ENCODE data around the gene LPXN. TPM values are rescaled to one million over a fixed set of nuclear protein-coding genes. Genes with fewer than 3 reads are reported as not detected.

Gene LPXN
- total RNA-seq, 1 experiment from 2014 or later, result 2.1 TPM

DNA sequence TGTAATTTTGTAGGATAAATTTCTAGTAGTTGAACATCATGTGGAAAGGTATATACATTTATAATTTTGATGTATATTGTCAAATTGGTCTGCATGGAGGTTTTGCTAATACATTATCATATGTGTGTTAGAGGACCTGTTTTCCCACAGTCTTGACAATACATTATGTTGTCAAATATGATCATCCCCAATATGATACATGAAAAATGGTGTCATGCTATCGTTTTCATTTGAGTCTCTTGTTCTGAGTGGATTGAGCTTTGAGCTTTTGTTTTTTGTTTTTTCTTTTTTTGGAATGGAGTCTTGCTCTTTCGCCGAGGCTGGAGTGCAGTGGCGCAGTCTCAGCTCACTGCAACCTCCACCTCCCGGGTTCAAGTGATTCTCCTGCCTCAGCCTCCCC is 32.7 kb upstream of the LPXN start:
- Mint-ChIP-seq H3K9me3 (no peaks in the 10 kb centered on the region), H3K4me1 (peaks cover 11% of the 10 kb centered on the region), H3K36me3 (peaks cover 34% of the 10 kb centered on the region), H3K27ac (no peak overlapping the region), H3K27me3 (ENCODE audit: low read depth) (no peaks in the 10 kb centered on the region), H3K4me3 (no peak overlapping the region)
- no peak for ATAC-seq
- ChIA-PET POLR2A (no interaction called here), CTCF (interaction anchor here (1.3 kb wide), 1 partner anchor 21 kb away, joined by 4 read pairs; no protein-coding TSS in a partner anchor)
- TF ChIP-seq ZNF317 (CRISPR knock-in tag; IDR thresholded peaks at IDR 0.05; ENCODE audit: borderline replicate concordance, low read depth), result no peak
- no peak for TF ChIP-seq ZNF263 (CRISPR knock-in tag; IDR thresholded peaks at IDR 0.05; ENCODE audit: low read depth)
- no peak for TF ChIP-seq HMGA2 (CRISPR knock-in tag; IDR thresholded peaks at IDR 0.05)
- no peak for TF ChIP-seq NFATC4 (CRISPR knock-in tag; IDR thresholded peaks at IDR 0.05)
- TF ChIP-seq IRF2 (CRISPR knock-in tag; IDR thresholded peaks at IDR 0.05; ENCODE audit: borderline replicate concordance, low read depth), result no peak
- TF ChIP-seq ZNF219 (CRISPR knock-in tag; IDR thresholded peaks at IDR 0.05; ENCODE audit: borderline replicate concordance), result no peak
- TF ChIP-seq NFYB (CRISPR knock-in tag; conservative IDR thresholded peaks at IDR 0.05; ENCODE audit: low read depth), result no peak
- no peak for TF ChIP-seq ZNF396 (CRISPR knock-in tag; IDR thresholded peaks at IDR 0.05; ENCODE audit: borderline replicate concordance)
- no peak for TF ChIP-seq CBFB (CRISPR knock-in tag; IDR thresholded peaks at IDR 0.05; ENCODE audit: low read depth)
- TF ChIP-seq, protein P1, sequence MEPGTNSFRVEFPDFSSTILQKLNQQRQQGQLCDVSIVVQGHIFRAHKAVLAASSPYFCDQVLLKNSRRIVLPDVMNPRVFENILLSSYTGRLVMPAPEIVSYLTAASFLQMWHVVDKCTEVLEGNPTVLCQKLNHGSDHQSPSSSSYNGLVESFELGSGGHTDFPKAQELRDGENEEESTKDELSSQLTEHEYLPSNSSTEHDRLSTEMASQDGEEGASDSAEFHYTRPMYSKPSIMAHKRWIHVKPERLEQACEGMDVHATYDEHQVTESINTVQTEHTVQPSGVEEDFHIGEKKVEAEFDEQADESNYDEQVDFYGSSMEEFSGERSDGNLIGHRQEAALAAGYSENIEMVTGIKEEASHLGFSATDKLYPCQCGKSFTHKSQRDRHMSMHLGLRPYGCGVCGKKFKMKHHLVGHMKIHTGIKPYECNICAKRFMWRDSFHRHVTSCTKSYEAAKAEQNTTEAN (CRISPR knock-in tag; IDR thresholded peaks at IDR 0.05), result no peak
- no peak for TF ChIP-seq TEAD4 (CRISPR knock-in tag; IDR thresholded peaks at IDR 0.05)
- TF ChIP-seq, protein P2, sequence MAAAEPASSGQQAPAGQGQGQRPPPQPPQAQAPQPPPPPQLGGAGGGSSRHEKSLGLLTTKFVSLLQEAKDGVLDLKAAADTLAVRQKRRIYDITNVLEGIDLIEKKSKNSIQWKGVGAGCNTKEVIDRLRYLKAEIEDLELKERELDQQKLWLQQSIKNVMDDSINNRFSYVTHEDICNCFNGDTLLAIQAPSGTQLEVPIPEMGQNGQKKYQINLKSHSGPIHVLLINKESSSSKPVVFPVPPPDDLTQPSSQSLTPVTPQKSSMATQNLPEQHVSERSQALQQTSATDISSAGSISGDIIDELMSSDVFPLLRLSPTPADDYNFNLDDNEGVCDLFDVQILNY (CRISPR knock-in tag; IDR thresholded peaks at IDR 0.05), result no peak
- TF ChIP-seq GABPB1 (CRISPR knock-in tag; IDR thresholded peaks at IDR 0.05), result no peak
- no peak for TF ChIP-seq NR3C1 (CRISPR knock-in tag; conservative IDR thresholded peaks at IDR 0.05; ENCODE audit: low read depth)
- TF ChIP-seq GRHL2 (CRISPR knock-in tag; IDR thresholded peaks at IDR 0.05; ENCODE audit: insufficient replicate concordance, severe bottlenecking), result no peak
- no peak for TF ChIP-seq ZNF671 (CRISPR knock-in tag; IDR thresholded peaks at IDR 0.05)
- TF ChIP-seq CREM (CRISPR knock-in tag; IDR thresholded peaks at IDR 0.05), result no peak
- no peak for DNase-seq (ENCODE audit: low spot score)

DNA sequence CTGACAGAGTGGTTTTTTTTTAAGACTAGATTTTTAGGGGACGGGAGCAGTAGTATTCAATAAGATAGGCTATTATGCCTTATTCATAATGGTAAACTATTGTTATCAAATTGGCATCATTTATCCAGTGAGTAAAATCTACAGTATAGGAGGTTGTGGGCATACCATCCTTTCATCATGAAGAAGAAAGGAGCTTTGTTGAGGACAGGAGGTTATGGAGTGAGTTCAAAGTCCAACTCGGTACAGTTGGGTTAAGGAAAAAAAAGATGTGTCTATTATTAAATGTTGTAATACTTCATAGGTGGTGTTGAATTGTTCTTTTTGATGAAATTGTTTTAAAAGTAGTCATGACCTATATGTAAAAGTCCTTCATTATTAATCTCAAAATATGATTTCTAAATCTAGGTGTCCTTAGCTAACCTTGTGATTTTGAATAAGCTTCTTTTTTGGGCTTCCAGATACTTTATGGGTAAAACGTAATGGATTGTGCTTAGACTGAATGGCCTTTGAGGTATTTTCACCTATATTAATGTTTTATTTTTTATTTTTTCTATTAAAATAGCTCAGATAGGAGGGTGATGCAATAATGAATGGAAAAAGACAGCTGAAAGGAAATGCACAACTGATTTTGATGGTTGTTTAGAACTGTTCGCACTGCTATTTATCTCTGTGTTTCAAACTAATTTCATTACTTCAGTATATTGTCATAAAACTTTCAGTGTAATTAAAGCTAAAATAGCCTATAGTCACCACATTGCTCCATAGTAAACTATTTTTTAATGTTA is 31.5 kb upstream of the LPXN start:
- H3K27me3 Mint-ChIP-seq (ENCODE audit: low read depth), result no peaks in the 10 kb centered on the region
- peaks cover 27% of the 10 kb centered on the region for H3K36me3 Mint-ChIP-seq
- CTCF ChIA-PET, result interaction anchor here (0.9 to 3.6 kb wide), 4 partner anchors 22 to 551 kb away, joined by 3 to 18 read pairs (median 4); no protein-coding TSS in a partner anchor
- H3K9me3 Mint-ChIP-seq, result no peaks in the 10 kb centered on the region
- 0 out of 2 replicates have a peak overlapping the region, but pooled peaks have one; percentile 22 for H3K27ac Mint-ChIP-seq
- H3K4me1 Mint-ChIP-seq, result peaks cover 17% of the 10 kb centered on the region
- DNase-seq (ENCODE audit: low spot score) (no peak), ATAC-seq (no peak)
- POLR2A ChIA-PET, result interaction anchor here (1.0 kb wide), 1 partner anchor 179 kb away, joined by 4 read pairs; no protein-coding TSS in a partner anchor
- no peak overlapping the region for H3K4me3 Mint-ChIP-seq
- TF ChIP-seq, protein P3, sequence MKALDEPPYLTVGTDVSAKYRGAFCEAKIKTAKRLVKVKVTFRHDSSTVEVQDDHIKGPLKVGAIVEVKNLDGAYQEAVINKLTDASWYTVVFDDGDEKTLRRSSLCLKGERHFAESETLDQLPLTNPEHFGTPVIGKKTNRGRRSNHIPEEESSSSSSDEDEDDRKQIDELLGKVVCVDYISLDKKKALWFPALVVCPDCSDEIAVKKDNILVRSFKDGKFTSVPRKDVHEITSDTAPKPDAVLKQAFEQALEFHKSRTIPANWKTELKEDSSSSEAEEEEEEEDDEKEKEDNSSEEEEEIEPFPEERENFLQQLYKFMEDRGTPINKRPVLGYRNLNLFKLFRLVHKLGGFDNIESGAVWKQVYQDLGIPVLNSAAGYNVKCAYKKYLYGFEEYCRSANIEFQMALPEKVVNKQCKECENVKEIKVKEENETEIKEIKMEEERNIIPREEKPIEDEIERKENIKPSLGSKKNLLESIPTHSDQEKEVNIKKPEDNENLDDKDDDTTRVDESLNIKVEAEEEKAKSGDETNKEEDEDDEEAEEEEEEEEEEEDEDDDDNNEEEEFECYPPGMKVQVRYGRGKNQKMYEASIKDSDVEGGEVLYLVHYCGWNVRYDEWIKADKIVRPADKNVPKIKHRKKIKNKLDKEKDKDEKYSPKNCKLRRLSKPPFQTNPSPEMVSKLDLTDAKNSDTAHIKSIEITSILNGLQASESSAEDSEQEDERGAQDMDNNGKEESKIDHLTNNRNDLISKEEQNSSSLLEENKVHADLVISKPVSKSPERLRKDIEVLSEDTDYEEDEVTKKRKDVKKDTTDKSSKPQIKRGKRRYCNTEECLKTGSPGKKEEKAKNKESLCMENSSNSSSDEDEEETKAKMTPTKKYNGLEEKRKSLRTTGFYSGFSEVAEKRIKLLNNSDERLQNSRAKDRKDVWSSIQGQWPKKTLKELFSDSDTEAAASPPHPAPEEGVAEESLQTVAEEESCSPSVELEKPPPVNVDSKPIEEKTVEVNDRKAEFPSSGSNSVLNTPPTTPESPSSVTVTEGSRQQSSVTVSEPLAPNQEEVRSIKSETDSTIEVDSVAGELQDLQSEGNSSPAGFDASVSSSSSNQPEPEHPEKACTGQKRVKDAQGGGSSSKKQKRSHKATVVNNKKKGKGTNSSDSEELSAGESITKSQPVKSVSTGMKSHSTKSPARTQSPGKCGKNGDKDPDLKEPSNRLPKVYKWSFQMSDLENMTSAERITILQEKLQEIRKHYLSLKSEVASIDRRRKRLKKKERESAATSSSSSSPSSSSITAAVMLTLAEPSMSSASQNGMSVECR (CRISPR knock-in tag; IDR thresholded peaks at IDR 0.05; ENCODE audit: borderline replicate concordance), result no peak
- TF ChIP-seq, protein P4, sequence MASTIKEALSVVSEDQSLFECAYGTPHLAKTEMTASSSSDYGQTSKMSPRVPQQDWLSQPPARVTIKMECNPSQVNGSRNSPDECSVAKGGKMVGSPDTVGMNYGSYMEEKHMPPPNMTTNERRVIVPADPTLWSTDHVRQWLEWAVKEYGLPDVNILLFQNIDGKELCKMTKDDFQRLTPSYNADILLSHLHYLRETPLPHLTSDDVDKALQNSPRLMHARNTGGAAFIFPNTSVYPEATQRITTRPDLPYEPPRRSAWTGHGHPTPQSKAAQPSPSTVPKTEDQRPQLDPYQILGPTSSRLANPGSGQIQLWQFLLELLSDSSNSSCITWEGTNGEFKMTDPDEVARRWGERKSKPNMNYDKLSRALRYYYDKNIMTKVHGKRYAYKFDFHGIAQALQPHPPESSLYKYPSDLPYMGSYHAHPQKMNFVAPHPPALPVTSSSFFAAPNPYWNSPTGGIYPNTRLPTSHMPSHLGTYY (CRISPR knock-in tag; IDR thresholded peaks at IDR 0.05), result no peak
- TF ChIP-seq, protein P5, sequence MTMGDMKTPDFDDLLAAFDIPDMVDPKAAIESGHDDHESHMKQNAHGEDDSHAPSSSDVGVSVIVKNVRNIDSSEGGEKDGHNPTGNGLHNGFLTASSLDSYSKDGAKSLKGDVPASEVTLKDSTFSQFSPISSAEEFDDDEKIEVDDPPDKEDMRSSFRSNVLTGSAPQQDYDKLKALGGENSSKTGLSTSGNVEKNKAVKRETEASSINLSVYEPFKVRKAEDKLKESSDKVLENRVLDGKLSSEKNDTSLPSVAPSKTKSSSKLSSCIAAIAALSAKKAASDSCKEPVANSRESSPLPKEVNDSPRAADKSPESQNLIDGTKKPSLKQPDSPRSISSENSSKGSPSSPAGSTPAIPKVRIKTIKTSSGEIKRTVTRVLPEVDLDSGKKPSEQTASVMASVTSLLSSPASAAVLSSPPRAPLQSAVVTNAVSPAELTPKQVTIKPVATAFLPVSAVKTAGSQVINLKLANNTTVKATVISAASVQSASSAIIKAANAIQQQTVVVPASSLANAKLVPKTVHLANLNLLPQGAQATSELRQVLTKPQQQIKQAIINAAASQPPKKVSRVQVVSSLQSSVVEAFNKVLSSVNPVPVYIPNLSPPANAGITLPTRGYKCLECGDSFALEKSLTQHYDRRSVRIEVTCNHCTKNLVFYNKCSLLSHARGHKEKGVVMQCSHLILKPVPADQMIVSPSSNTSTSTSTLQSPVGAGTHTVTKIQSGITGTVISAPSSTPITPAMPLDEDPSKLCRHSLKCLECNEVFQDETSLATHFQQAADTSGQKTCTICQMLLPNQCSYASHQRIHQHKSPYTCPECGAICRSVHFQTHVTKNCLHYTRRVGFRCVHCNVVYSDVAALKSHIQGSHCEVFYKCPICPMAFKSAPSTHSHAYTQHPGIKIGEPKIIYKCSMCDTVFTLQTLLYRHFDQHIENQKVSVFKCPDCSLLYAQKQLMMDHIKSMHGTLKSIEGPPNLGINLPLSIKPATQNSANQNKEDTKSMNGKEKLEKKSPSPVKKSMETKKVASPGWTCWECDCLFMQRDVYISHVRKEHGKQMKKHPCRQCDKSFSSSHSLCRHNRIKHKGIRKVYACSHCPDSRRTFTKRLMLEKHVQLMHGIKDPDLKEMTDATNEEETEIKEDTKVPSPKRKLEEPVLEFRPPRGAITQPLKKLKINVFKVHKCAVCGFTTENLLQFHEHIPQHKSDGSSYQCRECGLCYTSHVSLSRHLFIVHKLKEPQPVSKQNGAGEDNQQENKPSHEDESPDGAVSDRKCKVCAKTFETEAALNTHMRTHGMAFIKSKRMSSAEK (CRISPR knock-in tag; IDR thresholded peaks at IDR 0.05; ENCODE audit: borderline replicate concordance), result no peak
- TF ChIP-seq CREM (CRISPR knock-in tag; IDR thresholded peaks at IDR 0.05) (no peak), ZNF121 (CRISPR knock-in tag; IDR thresholded peaks at IDR 0.05) (no peak), PRRX2 (CRISPR knock-in tag; IDR thresholded peaks at IDR 0.05) (no peak), ZBTB21 (CRISPR knock-in tag; IDR thresholded peaks at IDR 0.05; ENCODE audit: borderline replicate concordance) (no peak)
